GM12873 (cell line): ENCODE measurements around the gene GNAZ.

Experiments
- CTCF ChIP-seq: IDR thresholded peaks from 2 replicates; pipeline ENCODE4 v1.5.1; 2012; ENCODE audit warnings: low read depth, mild to moderate bottlenecking, moderate library complexity, low read length, control low read depth; ENCODE audit not compliant: insufficient read depth; ENCODE audit errors: missing control alignments

GNAZ gene

GRCh38 chr22:23038334-23038642, 32.0 kb upstream of the GNAZ start:
- no peak for TF ChIP-seq CTCF

GRCh38 chr22:23038902-23039301, 31.4 kb upstream of the GNAZ start:
- TF ChIP-seq CTCF, result no peak

- no peak for TF ChIP-seq CTCF
Measured at GRCh38 chr22:23042179-23042578, 28.1 kb upstream of the GNAZ start.

- no peak for TF ChIP-seq CTCF
Measured at GRCh38 chr22:23044570-23044969, 25.7 kb upstream of the GNAZ start.

GRCh38 chr22:23045461-23045860, 24.9 kb upstream of the GNAZ start:
- TF ChIP-seq CTCF, result no peak

GRCh38 chr22:23047265-23047664, 23.1 kb upstream of the GNAZ start:
- TF ChIP-seq CTCF, result no peak

GRCh38 chr22:23047742-23048141, 22.6 kb upstream of the GNAZ start:
- no peak for TF ChIP-seq CTCF

GRCh38 chr22:23053051-23053707, 17.1 kb upstream of the GNAZ start:
- TF ChIP-seq CTCF, result no peak
